SK-N-SH treated with all-trans-retinoic acid at 6 μM for 48 hours (cell line): ENCODE results near the gene SNRPB2.

ENCODE experiments used
- ATAC-seq: fragments of 200-7000 bp; cut with Tn5 transposase; 3 replicates; pipeline ENCODE4 v1.9.1; 2020; ENCODE audit warnings: mild to moderate bottlenecking, moderate library complexity
- ARNTL ChIP-seq: fragments of 450-650 bp; formaldehyde crosslinking; IDR thresholded peaks from 2 replicates; pipeline ENCODE4 v1.5.0; 2020; ENCODE audit warnings: low read depth, mild to moderate bottlenecking, moderate library complexity, borderline replicate concordance
- BACH2 ChIP-seq: fragments of 250-450 bp; sonication (Bioruptor Pico); IDR thresholded peaks from 2 replicates; pipeline ENCODE4 v1.9.0; 2021; ENCODE audit warnings: mild to moderate bottlenecking, borderline replicate concordance
- ESRRG ChIP-seq: fragments of 250-450 bp; sonication (Bioruptor Pico); IDR thresholded peaks from 2 replicates; pipeline ENCODE4 v1.6.1; 2021; ENCODE audit warnings: mild to moderate bottlenecking
- GLIS3 ChIP-seq: fragments of 250-450 bp; sonication (Bioruptor Pico); IDR thresholded peaks from 2 replicates; pipeline ENCODE4 v1.5.0; 2020; ENCODE audit warnings: mild to moderate bottlenecking, moderate library complexity
- ISL1 ChIP-seq: fragments of 250-450 bp; sonication (Bioruptor Pico); IDR thresholded peaks from 2 replicates; pipeline ENCODE4 v2.1.2; 2022; ENCODE audit warnings: mild to moderate bottlenecking, moderate library complexity
- OSR1 ChIP-seq: fragments of 250-450 bp; sonication (Bioruptor Pico); IDR thresholded peaks from 2 replicates; pipeline ENCODE4 v1.8.0; 2022; ENCODE audit warnings: moderate library complexity, mild to moderate bottlenecking, inconsistent platforms
- PPARA ChIP-seq: fragments of 250-450 bp; sonication (Bioruptor Pico); IDR thresholded peaks from 2 replicates; pipeline ENCODE4 v1.5.0; 2020; ENCODE audit warnings: mild to moderate bottlenecking, borderline replicate concordance
- RARB ChIP-seq: fragments of 250-450 bp; sonication (Bioruptor Pico); IDR thresholded peaks from 2 replicates; pipeline ENCODE4 v1.8.0; 2021; ENCODE audit warnings: mild to moderate bottlenecking, moderate library complexity
- TCF4 ChIP-seq: fragments of 250-450 bp; sonication (Bioruptor Pico); IDR thresholded peaks from 2 replicates; pipeline ENCODE4 v1.8.0; 2021; ENCODE audit warnings: mild to moderate bottlenecking, moderate library complexity, borderline replicate concordance
- TOX ChIP-seq: fragments of 250-450 bp; sonication (Bioruptor Pico); IDR thresholded peaks from 2 replicates; pipeline ENCODE4 v1.8.0; 2021; ENCODE audit warnings: mild to moderate bottlenecking, moderate library complexity, borderline replicate concordance
- ZC3H10 ChIP-seq: fragments of 250-450 bp; sonication (Bioruptor Pico); IDR thresholded peaks from 2 replicates; pipeline ENCODE4 v1.5.1; 2021; ENCODE audit warnings: mild to moderate bottlenecking, moderate library complexity
- ZFP3 ChIP-seq: fragments of 250-450 bp; sonication (Bioruptor Pico); IDR thresholded peaks from 2 replicates; pipeline ENCODE4 v1.5.0; 2020; ENCODE audit warnings: mild to moderate bottlenecking, moderate library complexity
- ZFP30 ChIP-seq: fragments of 450-650 bp; formaldehyde crosslinking; IDR thresholded peaks from 2 replicates; pipeline ENCODE4 v1.5.0; 2022; ENCODE audit warnings: mild to moderate bottlenecking, moderate library complexity
- ZNF565 ChIP-seq: fragments of 450-650 bp; formaldehyde crosslinking; conservative IDR thresholded peaks from 2 replicates; pipeline ENCODE4 v1.5.0; 2020; ENCODE audit warnings: low read depth, mild to moderate bottlenecking, moderate library complexity
- ZNF8 ChIP-seq: fragments of 450-650 bp; formaldehyde crosslinking; IDR thresholded peaks from 2 replicates; pipeline ENCODE4 v1.5.0; 2020; ENCODE audit warnings: mild to moderate bottlenecking, moderate library complexity
- TF ChIP-seq, protein P1 (sequence below): fragments of 250-450 bp; sonication (Bioruptor Pico); IDR thresholded peaks from 2 replicates; pipeline ENCODE4 v1.5.0; 2020; ENCODE audit warnings: mild to moderate bottlenecking, moderate library complexity
- TF ChIP-seq, protein P2 (sequence below): fragments of 250-450 bp; sonication (Bioruptor Pico); IDR thresholded peaks from 2 replicates; pipeline ENCODE4 v1.5.1; 2021; ENCODE audit warnings: mild to moderate bottlenecking, moderate library complexity
- TF ChIP-seq, protein P3 (sequence below): fragments of 250-450 bp; sonication (Bioruptor Pico); IDR thresholded peaks from 2 replicates; pipeline ENCODE4 v1.8.0; 2021; ENCODE audit warnings: low read depth, mild to moderate bottlenecking, moderate library complexity, borderline replicate concordance
- TF ChIP-seq, protein P4 (sequence below): fragments of 250-450 bp; sonication (Bioruptor Pico); IDR thresholded peaks from 2 replicates; pipeline ENCODE4 v1.5.1; 2020; ENCODE audit warnings: low read depth, mild to moderate bottlenecking, moderate library complexity

Gene SNRPB2

DNA sequence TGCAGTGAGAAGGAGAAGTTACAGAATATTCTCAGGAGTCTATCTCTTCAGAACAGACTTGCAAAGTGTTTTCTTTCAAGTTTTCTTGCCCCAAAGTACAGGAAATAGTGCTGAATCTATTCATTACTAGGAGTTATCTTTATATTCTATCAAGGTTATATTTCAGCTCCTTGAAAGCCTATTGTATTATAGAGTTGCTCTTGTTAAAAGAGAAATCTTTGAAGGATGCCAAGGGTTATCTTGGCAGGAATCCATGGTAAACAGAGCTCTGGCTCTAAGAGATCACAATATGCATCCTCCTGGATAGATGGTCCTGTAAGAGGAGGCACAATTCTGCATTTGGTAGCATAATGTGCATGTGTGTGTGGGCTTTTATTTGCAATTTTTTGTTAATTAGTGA, 21.2 kb upstream of the SNRPB2 start:
- no peak for ATAC-seq
- TF ChIP-seq, protein P1, sequence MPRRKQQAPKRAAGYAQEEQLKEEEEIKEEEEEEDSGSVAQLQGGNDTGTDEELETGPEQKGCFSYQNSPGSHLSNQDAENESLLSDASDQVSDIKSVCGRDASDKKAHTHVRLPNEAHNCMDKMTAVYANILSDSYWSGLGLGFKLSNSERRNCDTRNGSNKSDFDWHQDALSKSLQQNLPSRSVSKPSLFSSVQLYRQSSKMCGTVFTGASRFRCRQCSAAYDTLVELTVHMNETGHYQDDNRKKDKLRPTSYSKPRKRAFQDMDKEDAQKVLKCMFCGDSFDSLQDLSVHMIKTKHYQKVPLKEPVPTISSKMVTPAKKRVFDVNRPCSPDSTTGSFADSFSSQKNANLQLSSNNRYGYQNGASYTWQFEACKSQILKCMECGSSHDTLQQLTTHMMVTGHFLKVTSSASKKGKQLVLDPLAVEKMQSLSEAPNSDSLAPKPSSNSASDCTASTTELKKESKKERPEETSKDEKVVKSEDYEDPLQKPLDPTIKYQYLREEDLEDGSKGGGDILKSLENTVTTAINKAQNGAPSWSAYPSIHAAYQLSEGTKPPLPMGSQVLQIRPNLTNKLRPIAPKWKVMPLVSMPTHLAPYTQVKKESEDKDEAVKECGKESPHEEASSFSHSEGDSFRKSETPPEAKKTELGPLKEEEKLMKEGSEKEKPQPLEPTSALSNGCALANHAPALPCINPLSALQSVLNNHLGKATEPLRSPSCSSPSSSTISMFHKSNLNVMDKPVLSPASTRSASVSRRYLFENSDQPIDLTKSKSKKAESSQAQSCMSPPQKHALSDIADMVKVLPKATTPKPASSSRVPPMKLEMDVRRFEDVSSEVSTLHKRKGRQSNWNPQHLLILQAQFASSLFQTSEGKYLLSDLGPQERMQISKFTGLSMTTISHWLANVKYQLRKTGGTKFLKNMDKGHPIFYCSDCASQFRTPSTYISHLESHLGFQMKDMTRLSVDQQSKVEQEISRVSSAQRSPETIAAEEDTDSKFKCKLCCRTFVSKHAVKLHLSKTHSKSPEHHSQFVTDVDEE (CRISPR knock-in tag) = no peak
- TF ChIP-seq ISL1 (CRISPR knock-in tag) = peak; percentile 75

DNA sequence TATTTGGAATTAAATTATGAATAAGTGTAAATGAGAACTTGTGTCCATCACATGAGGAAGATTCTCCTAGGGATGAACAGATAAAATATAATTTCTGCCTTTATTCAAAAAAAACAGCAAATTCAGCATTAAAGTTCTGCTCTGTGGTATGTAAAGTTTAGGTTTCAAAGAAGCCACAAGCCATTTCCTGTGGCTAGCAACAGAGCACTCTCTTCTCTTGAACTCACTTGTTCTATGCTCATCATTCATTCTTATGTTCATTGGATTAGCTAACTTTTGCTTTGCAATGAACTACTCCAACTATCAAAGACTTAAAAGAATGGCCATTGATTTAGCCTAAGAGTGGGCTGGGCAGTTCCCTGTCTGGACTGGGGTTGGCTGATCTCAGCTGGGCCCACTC, 20.8 kb upstream of the SNRPB2 start:
- no peak for ATAC-seq
- TF ChIP-seq, protein P2, sequence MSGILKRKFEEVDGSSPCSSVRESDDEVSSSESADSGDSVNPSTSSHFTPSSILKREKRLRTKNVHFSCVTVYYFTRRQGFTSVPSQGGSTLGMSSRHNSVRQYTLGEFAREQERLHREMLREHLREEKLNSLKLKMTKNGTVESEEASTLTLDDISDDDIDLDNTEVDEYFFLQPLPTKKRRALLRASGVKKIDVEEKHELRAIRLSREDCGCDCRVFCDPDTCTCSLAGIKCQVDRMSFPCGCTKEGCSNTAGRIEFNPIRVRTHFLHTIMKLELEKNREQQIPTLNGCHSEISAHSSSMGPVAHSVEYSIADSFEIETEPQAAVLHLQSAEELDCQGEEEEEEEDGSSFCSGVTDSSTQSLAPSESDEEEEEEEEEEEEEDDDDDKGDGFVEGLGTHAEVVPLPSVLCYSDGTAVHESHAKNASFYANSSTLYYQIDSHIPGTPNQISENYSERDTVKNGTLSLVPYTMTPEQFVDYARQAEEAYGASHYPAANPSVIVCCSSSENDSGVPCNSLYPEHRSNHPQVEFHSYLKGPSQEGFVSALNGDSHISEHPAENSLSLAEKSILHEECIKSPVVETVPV (CRISPR knock-in tag) = no peak
- no peak for TF ChIP-seq ZC3H10 (CRISPR knock-in tag)

DNA sequence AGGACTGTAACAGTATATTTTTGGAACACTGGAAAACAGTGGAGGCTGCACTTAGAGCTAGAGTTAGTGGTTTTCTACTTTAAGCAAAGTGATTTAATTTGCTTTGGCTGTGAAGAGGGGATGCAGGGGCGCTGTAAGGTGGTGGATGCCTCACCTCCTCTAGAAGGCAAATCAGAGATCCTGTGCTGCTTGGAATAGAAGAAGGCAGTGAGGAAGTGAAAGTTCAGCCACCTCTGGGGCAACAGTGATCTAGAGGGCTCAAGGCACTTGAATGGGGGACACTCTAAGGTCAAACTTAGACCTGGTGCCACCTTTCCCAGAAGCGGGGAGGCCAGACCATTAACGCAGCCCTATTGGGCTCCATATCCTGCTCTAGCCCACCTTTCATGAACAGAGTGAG, 19.0 kb upstream of the SNRPB2 start:
- no peak for ATAC-seq
- TF ChIP-seq ZNF8 (CRISPR knock-in tag) = no peak
- no peak for TF ChIP-seq ESRRG (CRISPR knock-in tag)
- TF ChIP-seq, protein P1 (CRISPR knock-in tag) = no peak

DNA sequence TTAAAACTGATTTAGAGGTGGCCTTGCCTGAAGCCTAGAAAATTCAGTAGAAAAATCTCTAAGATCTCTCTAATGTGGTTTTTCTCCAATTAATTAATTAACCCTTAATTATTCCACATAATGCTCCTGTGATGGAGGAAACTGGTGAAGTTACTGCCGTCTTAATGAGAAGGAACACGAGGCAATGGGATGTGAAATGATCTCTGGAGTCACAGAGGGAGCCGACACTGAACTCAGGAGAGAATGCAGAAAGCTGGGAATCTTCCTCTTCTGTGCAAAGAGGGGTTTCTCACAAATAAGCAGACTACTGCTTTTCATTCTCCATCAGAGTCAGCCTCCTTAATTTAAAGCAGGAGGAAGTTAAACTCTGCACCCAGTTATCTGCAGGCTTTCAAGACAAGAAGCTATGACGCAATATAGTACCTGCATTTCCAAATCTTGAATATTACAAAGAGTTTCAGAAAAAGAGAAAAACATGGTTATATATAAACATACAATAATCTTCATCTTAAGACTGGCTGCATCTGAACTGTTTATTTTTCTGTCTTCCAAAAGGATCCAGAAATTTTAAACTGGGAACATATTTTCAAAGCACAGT, 18.1 kb upstream of the SNRPB2 start:
- ATAC-seq = no peak
- TF ChIP-seq PPARA (CRISPR knock-in tag) = no peak
- TF ChIP-seq OSR1 (CRISPR knock-in tag) = no peak
- no peak for TF ChIP-seq ZFP3 (CRISPR knock-in tag)
- TF ChIP-seq TOX (CRISPR knock-in tag) = no peak
- TF ChIP-seq GLIS3 (CRISPR knock-in tag) = no peak
- TF ChIP-seq RARB (CRISPR knock-in tag) = no peak
- TF ChIP-seq, protein P3, sequence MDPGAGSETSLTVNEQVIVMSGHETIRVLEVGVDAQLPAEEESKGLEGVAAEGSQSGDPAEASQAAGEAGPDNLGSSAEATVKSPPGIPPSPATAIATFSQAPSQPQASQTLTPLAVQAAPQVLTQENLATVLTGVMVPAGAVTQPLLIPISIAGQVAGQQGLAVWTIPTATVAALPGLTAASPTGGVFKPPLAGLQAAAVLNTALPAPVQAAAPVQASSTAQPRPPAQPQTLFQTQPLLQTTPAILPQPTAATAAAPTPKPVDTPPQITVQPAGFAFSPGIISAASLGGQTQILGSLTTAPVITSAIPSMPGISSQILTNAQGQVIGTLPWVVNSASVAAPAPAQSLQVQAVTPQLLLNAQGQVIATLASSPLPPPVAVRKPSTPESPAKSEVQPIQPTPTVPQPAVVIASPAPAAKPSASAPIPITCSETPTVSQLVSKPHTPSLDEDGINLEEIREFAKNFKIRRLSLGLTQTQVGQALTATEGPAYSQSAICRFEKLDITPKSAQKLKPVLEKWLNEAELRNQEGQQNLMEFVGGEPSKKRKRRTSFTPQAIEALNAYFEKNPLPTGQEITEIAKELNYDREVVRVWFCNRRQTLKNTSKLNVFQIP (CRISPR knock-in tag) = no peak
- no peak for TF ChIP-seq ZFP30 (CRISPR knock-in tag)
- TF ChIP-seq ZNF565 (CRISPR knock-in tag) = no peak
- TF ChIP-seq, protein P2 (CRISPR knock-in tag) = no peak

DNA sequence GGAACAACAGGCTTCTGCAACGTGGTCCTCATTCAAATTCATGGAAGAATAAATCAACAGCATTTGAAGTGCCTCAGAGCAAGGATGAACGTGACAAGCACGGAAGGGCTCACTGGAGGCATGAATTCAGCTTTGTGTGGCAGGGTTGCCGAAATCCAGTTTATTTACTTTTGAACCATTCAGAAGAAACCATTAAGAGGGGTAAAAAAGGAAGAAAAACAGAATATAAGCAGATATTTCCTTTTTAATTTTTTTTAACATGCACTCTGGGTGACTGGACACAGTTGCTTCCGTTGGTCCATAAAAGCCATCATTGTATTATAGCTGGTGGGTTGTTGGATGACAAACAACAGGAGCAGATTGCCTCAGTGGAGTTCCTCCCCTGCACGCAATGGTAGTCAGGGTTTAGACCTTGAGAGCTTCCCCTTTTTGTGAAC, 17.3 kb upstream of the SNRPB2 start:
- no peak for ATAC-seq
- TF ChIP-seq ZNF565 (CRISPR knock-in tag) (no peak), ZNF8 (CRISPR knock-in tag) (no peak), ZC3H10 (CRISPR knock-in tag) (no peak), ARNTL (CRISPR knock-in tag) (no peak), BACH2 (CRISPR knock-in tag) (no peak), TCF4 (CRISPR knock-in tag) (no peak), ZFP30 (CRISPR knock-in tag) (no peak)
- TF ChIP-seq, protein P4, sequence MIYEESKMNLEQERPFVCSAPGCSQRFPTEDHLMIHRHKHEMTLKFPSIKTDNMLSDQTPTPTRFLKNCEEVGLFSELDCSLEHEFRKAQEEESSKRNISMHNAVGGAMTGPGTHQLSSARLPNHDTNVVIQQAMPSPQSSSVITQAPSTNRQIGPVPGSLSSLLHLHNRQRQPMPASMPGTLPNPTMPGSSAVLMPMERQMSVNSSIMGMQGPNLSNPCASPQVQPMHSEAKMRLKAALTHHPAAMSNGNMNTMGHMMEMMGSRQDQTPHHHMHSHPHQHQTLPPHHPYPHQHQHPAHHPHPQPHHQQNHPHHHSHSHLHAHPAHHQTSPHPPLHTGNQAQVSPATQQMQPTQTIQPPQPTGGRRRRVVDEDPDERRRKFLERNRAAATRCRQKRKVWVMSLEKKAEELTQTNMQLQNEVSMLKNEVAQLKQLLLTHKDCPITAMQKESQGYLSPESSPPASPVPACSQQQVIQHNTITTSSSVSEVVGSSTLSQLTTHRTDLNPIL (CRISPR knock-in tag) = no peak
- TF ChIP-seq, protein P3 (CRISPR knock-in tag) = no peak
